GM23338 (cell line): ENCODE results near the gene TRIM32. TPM values are rescaled to one million over a fixed set of nuclear protein-coding genes. Genes with fewer than 3 reads are reported as not detected.

Source experiments
- ATAC-seq: fragments of 200-7000 bp; cut with Tn5 transposase; 3 replicates; pipeline ENCODE4 v1.9.1; 2020
- DNase-seq: peaks from one replicate; pipeline ENCODE4 v3.0.0-alpha.2; 2015; ENCODE audit warnings: low spot score
- H2AFZ ChIP-seq: fragments of 200-600 bp; sonication (generic); 2 replicates; pipeline ENCODE4 v1.8.0; 2016; ENCODE audit warnings: antibody characterized with exemption, mild to moderate bottlenecking, moderate library complexity
- H3F3A ChIP-seq: fragments of 200-600 bp; sonication (generic); replicated peaks from 2 replicates; pipeline ENCODE4 v1.8.0; 2017; ENCODE audit warnings: antibody characterized with exemption, mixed run types, low read depth
- H3K27ac ChIP-seq: fragments of 200-600 bp; sonication (generic); 2 replicates; pipeline ENCODE4 v1.6.1; 2016; ENCODE audit warnings: low read depth
- H3K27me3 ChIP-seq: fragments of 200-600 bp; sonication (generic); 2 replicates; pipeline ENCODE4 v1.8.0; 2016; ENCODE audit warnings: mild to moderate bottlenecking, mixed run types, moderate library complexity; ENCODE audit not compliant: insufficient read depth
- H3K36me3 ChIP-seq: fragments of 200-600 bp; sonication (generic); 2 replicates; pipeline ENCODE4 v1.8.0; 2016; ENCODE audit warnings: mild to moderate bottlenecking; ENCODE audit not compliant: insufficient read depth
- H3K4me1 ChIP-seq: fragments of 200-600 bp; sonication (generic); 2 replicates; pipeline ENCODE4 v1.8.0; 2016; ENCODE audit warnings: mild to moderate bottlenecking, moderate library complexity; ENCODE audit not compliant: insufficient read depth
- H3K4me2 ChIP-seq: fragments of 200-600 bp; sonication (generic); 2 replicates; pipeline ENCODE4 v1.7.1; 2017; ENCODE audit warnings: mixed run types
- H3K4me3 ChIP-seq: fragments of 200-600 bp; sonication (generic); 2 replicates; pipeline ENCODE4 v1.6.1; 2016; ENCODE audit warnings: mixed run types
- H3K79me2 ChIP-seq: fragments of 200-600 bp; sonication (generic); replicated peaks from 2 replicates; pipeline ENCODE4 v1.8.0; 2017; ENCODE audit warnings: mild to moderate bottlenecking; ENCODE audit not compliant: insufficient read depth
- H3K9me2 ChIP-seq: fragments of 200-600 bp; sonication (generic); 2 replicates; pipeline ENCODE4 v1.8.0; 2017; ENCODE audit not compliant: insufficient read depth
- H4K20me1 ChIP-seq: fragments of 200-600 bp; sonication (generic); replicated peaks from 2 replicates; pipeline ENCODE4 v1.8.0; 2017; ENCODE audit warnings: mild to moderate bottlenecking; ENCODE audit not compliant: insufficient read depth
- H3K27ac Mint-ChIP-seq: 2 replicates; pipeline ENCODE4 v1.8.0; 2020; ENCODE audit warnings: inconsistent platforms, mild to moderate bottlenecking, moderate library complexity, mixed read lengths
- H3K27me3 Mint-ChIP-seq: 3 replicates; pipeline ENCODE4 v1.8.0; 2022; ENCODE audit warnings: low read depth, mild to moderate bottlenecking, moderate library complexity, mixed read lengths, inconsistent platforms; ENCODE audit not compliant: insufficient read depth, poor library complexity
- H3K36me3 Mint-ChIP-seq: 3 replicates; pipeline ENCODE4 v1.8.0; 2021; ENCODE audit warnings: low read depth, mild to moderate bottlenecking, inconsistent platforms, moderate library complexity, mixed read lengths
- H3K4me1 Mint-ChIP-seq: 3 replicates; pipeline ENCODE4 v1.8.0; 2020; ENCODE audit warnings: mild to moderate bottlenecking, inconsistent platforms, mixed read lengths
- H3K4me3 Mint-ChIP-seq: 3 replicates; pipeline ENCODE4 v1.8.0; 2021; ENCODE audit warnings: moderate library complexity, mild to moderate bottlenecking, inconsistent platforms, mixed read lengths
- H3K9me3 Mint-ChIP-seq: 3 replicates; pipeline ENCODE4 v1.8.0; 2020; ENCODE audit warnings: moderate library complexity, mild to moderate bottlenecking, inconsistent platforms, mixed read lengths
- CREB1 ChIP-seq: fragments of 250-450 bp; sonication (Bioruptor Pico); IDR thresholded peaks from 2 replicates; pipeline ENCODE4 v1.5.0; 2020; ENCODE audit warnings: low read depth, mild to moderate bottlenecking, moderate library complexity
- EZH2 ChIP-seq: fragments of 200-600 bp; sonication (generic); IDR thresholded peaks from one replicate; pipeline ENCODE4 v1.8.0; 2017; ENCODE audit warnings: antibody characterized with exemption, mild to moderate bottlenecking, low read depth; ENCODE audit not compliant: unreplicated experiment
- JUNB ChIP-seq: IDR thresholded peaks from one replicate; pipeline ENCODE4 v1.6.1; 2016; ENCODE audit warnings: antibody characterized with exemption; ENCODE audit not compliant: unreplicated experiment
- NANOG ChIP-seq: IDR thresholded peaks from 2 replicates; pipeline ENCODE4 v1.6.1; 2016; ENCODE audit warnings: antibody characterized with exemption, borderline replicate concordance
- POLR2AphosphoS5 ChIP-seq: IDR thresholded peaks from 2 replicates; pipeline ENCODE4 v1.6.1; 2016; ENCODE audit warnings: antibody characterized with exemption, low read depth
- STAT1 ChIP-seq: IDR thresholded peaks from one replicate; pipeline ENCODE4 v1.6.1; 2016; ENCODE audit warnings: antibody characterized with exemption; ENCODE audit not compliant: unreplicated experiment
- ZNF114 ChIP-seq: fragments of 250-450 bp; sonication (Bioruptor Pico); IDR thresholded peaks from 2 replicates; pipeline ENCODE4 v1.5.0; 2020; ENCODE audit warnings: mild to moderate bottlenecking, moderate library complexity
- ZNF331 ChIP-seq: fragments of 250-450 bp; sonication (Bioruptor Pico); IDR thresholded peaks from 2 replicates; pipeline ENCODE4 v1.5.0; 2020; ENCODE audit warnings: low read depth, mild to moderate bottlenecking, moderate library complexity
- polyA plus RNA-seq: library from polyadenylated mRNA; unstranded; fragments of >200 nt; fragmentation: Nextera tagmentation; extraction: Ambion mirVana; gene quantifications from 2 replicates; pipeline ENCODE4 v1.2.1, GENCODE V29; 2016
- total RNA-seq: library from RNA; depleted of rRNA; stranded (reverse); fragments of >200 nt; shearing (Covaris generic); gene quantifications from 2 replicates; pipeline ENCODE4 v1.2.3, GENCODE V29; 2014
- TF ChIP-seq, protein P1 (sequence below): IDR thresholded peaks from one replicate; pipeline ENCODE4 v1.6.1; 2018; ENCODE audit warnings: antibody characterized with exemption; ENCODE audit not compliant: unreplicated experiment
- TF ChIP-seq, protein P2 (sequence below), 2 experiments: fragments of 200-600 bp in 1 of 2; sonication (generic) in 1 of 2; conservative IDR thresholded peaks; 2 replicates each; pipeline versions ENCODE4 v1.5.1 to v1.6.1; 2016 to 2017; ENCODE audit warnings: antibody characterized with exemption in 2 of 2, low read depth in 2 of 2, mild to moderate bottlenecking in 2 of 2, moderate library complexity in 1 of 2
- TF ChIP-seq, protein P3 (sequence below): fragments of 250-450 bp; sonication (Bioruptor Pico); IDR thresholded peaks from 2 replicates; pipeline ENCODE4 v1.5.0; 2020; ENCODE audit warnings: mild to moderate bottlenecking, moderate library complexity
- TF ChIP-seq, protein P4 (sequence below): IDR thresholded peaks from 2 replicates; pipeline ENCODE4 v1.6.1; 2016; ENCODE audit warnings: antibody characterized with exemption

TRIM32 gene
- total and polyA plus RNA-seq, 2 experiments from 2014 or later: 6.7 to 16.3 TPM

DNA sequence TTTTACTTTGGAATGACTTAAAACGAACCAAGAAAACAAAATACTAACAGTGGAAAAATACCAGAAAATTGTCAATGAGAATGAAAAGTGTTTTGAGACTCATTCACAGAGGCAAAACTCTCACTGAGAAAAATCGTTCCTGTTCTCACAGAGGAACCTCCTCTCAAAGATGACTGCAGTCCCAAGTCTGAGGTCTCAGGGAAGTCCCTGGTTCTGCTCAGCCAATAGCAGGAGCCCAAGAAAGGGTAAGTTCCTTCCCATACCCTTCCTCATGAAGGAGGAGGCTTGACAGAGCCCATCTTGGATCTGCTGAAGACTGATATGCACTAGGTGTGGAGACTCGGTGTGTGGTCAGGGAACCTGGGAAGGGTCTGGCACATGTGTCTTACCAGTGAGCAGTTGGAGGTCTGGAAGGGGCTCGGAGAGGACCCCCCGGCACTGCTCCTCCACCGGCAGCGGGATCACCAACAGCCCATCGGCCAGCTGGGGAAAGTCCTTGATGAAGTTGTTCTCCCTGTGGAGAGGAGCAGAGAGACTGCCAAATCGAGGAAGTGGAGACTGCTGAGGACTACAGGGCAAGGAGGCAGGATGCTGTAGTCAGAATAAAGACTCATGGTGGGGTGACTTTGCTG, 46.0 kb downstream of the TRIM32 start:
- Histone ChIP-seq H3K79me2 (no peaks in the 10 kb centered on the region), H3K4me3 (no peak overlapping the region), H2AFZ (no peak overlapping the region), H4K20me1 (no peaks in the 10 kb centered on the region), H3K4me1 (no peaks in the 10 kb centered on the region), H3K27ac (no peak overlapping the region), H3K9me2 (no peaks in the 10 kb centered on the region), H3K4me2 (no peak overlapping the region), H3F3A (no peaks in the 10 kb centered on the region), H3K27me3 (no peaks in the 10 kb centered on the region), H3K36me3 (no peaks in the 10 kb centered on the region)
- Mint-ChIP-seq H3K4me1 (no peaks in the 10 kb centered on the region; the same call in 2 of the 3 replicates), H3K4me3 (no peak overlapping the region), H3K9me3 (no peaks in the 10 kb centered on the region), H3K27ac (no peak overlapping the region), H3K27me3 (no peaks in the 10 kb centered on the region), H3K36me3 (no peaks in the 10 kb centered on the region)
- DNase-seq (no peak), ATAC-seq (no peak)
- TF ChIP-seq, protein P1, sequence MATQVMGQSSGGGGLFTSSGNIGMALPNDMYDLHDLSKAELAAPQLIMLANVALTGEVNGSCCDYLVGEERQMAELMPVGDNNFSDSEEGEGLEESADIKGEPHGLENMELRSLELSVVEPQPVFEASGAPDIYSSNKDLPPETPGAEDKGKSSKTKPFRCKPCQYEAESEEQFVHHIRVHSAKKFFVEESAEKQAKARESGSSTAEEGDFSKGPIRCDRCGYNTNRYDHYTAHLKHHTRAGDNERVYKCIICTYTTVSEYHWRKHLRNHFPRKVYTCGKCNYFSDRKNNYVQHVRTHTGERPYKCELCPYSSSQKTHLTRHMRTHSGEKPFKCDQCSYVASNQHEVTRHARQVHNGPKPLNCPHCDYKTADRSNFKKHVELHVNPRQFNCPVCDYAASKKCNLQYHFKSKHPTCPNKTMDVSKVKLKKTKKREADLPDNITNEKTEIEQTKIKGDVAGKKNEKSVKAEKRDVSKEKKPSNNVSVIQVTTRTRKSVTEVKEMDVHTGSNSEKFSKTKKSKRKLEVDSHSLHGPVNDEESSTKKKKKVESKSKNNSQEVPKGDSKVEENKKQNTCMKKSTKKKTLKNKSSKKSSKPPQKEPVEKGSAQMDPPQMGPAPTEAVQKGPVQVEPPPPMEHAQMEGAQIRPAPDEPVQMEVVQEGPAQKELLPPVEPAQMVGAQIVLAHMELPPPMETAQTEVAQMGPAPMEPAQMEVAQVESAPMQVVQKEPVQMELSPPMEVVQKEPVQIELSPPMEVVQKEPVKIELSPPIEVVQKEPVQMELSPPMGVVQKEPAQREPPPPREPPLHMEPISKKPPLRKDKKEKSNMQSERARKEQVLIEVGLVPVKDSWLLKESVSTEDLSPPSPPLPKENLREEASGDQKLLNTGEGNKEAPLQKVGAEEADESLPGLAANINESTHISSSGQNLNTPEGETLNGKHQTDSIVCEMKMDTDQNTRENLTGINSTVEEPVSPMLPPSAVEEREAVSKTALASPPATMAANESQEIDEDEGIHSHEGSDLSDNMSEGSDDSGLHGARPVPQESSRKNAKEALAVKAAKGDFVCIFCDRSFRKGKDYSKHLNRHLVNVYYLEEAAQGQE: no peak
- TF ChIP-seq JUNB (no peak), POLR2AphosphoS5 (no peak), ZNF331 (CRISPR knock-in tag) (no peak), NANOG (no peak), STAT1 (no peak), CREB1 (CRISPR knock-in tag) (no peak), ZNF114 (CRISPR knock-in tag) (no peak), EZH2 (no peak)
- TF ChIP-seq, protein P2, sequence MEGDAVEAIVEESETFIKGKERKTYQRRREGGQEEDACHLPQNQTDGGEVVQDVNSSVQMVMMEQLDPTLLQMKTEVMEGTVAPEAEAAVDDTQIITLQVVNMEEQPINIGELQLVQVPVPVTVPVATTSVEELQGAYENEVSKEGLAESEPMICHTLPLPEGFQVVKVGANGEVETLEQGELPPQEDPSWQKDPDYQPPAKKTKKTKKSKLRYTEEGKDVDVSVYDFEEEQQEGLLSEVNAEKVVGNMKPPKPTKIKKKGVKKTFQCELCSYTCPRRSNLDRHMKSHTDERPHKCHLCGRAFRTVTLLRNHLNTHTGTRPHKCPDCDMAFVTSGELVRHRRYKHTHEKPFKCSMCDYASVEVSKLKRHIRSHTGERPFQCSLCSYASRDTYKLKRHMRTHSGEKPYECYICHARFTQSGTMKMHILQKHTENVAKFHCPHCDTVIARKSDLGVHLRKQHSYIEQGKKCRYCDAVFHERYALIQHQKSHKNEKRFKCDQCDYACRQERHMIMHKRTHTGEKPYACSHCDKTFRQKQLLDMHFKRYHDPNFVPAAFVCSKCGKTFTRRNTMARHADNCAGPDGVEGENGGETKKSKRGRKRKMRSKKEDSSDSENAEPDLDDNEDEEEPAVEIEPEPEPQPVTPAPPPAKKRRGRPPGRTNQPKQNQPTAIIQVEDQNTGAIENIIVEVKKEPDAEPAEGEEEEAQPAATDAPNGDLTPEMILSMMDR (conservative IDR thresholded peaks at IDR 0.05; ENCODE audit: low read depth in 2 of 2): no peak
- TF ChIP-seq, protein P3, sequence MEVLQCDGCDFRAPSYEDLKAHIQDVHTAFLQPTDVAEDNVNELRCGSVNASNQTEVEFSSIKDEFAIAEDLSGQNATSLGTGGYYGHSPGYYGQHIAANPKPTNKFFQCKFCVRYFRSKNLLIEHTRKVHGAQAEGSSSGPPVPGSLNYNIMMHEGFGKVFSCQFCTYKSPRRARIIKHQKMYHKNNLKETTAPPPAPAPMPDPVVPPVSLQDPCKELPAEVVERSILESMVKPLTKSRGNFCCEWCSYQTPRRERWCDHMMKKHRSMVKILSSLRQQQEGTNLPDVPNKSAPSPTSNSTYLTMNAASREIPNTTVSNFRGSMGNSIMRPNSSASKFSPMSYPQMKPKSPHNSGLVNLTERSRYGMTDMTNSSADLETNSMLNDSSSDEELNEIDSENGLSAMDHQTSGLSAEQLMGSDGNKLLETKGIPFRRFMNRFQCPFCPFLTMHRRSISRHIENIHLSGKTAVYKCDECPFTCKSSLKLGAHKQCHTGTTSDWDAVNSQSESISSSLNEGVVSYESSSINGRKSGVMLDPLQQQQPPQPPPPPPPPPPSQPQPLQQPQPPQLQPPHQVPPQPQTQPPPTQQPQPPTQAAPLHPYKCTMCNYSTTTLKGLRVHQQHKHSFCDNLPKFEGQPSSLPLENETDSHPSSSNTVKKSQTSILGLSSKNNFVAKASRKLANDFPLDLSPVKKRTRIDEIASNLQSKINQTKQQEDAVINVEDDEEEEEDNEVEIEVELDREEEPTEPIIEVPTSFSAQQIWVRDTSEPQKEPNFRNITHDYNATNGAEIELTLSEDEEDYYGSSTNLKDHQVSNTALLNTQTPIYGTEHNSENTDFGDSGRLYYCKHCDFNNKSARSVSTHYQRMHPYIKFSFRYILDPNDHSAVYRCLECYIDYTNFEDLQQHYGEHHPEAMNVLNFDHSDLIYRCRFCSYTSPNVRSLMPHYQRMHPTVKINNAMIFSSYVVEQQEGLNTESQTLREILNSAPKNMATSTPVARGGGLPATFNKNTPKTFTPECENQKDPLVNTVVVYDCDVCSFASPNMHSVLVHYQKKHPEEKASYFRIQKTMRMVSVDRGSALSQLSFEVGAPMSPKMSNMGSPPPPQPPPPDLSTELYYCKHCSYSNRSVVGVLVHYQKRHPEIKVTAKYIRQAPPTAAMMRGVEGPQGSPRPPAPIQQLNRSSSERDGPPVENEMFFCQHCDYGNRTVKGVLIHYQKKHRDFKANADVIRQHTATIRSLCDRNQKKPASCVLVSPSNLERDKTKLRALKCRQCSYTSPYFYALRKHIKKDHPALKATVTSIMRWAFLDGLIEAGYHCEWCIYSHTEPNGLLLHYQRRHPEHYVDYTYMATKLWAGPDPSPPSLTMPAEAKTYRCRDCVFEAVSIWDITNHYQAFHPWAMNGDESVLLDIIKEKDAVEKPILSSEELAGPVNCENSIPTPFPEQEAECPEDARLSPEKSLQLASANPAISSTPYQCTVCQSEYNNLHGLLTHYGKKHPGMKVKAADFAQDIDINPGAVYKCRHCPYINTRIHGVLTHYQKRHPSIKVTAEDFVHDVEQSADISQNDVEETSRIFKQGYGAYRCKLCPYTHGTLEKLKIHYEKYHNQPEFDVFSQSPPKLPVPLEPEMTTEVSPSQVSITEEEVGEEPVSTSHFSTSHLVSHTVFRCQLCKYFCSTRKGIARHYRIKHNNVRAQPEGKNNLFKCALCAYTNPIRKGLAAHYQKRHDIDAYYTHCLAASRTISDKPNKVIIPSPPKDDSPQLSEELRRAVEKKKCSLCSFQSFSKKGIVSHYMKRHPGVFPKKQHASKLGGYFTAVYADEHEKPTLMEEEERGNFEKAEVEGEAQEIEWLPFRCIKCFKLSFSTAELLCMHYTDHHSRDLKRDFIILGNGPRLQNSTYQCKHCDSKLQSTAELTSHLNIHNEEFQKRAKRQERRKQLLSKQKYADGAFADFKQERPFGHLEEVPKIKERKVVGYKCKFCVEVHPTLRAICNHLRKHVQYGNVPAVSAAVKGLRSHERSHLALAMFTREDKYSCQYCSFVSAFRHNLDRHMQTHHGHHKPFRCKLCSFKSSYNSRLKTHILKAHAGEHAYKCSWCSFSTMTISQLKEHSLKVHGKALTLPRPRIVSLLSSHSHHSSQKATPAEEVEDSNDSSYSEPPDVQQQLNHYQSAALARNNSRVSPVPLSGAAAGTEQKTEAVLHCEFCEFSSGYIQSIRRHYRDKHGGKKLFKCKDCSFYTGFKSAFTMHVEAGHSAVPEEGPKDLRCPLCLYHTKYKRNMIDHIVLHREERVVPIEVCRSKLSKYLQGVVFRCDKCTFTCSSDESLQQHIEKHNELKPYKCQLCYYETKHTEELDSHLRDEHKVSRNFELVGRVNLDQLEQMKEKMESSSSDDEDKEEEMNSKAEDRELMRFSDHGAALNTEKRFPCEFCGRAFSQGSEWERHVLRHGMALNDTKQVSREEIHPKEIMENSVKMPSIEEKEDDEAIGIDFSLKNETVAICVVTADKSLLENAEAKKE (CRISPR knock-in tag): no peak
- TF ChIP-seq, protein P4, sequence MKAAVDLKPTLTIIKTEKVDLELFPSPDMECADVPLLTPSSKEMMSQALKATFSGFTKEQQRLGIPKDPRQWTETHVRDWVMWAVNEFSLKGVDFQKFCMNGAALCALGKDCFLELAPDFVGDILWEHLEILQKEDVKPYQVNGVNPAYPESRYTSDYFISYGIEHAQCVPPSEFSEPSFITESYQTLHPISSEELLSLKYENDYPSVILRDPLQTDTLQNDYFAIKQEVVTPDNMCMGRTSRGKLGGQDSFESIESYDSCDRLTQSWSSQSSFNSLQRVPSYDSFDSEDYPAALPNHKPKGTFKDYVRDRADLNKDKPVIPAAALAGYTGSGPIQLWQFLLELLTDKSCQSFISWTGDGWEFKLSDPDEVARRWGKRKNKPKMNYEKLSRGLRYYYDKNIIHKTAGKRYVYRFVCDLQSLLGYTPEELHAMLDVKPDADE: no peak
